GM18499 (cell line): Measurements from ENCODE around the gene CLEC7A.

Source experiments
- ATAC-seq: cut with Tn5 transposase; IDR thresholded peaks from one replicate; pipeline ENCODE4 v1.9.1; 2021; ENCODE audit warnings: moderate number of reproducible peaks; ENCODE audit not compliant: insufficient read depth, unreplicated experiment

Gene CLEC7A

GRCh38 chr12:10142976-10143589 is 13.1 kb upstream of the CLEC7A start:
- ATAC-seq, result no peak

GRCh38 chr12:10140001-10140400 is 10.0 kb upstream of the CLEC7A start:
- ATAC-seq, result no peak

- ATAC-seq, result no peak
Measured at GRCh38 chr12:10136637-10137205, 6.7 kb upstream of the CLEC7A start.

GRCh38 chr12:10135126-10135525 is 5.1 kb upstream of the CLEC7A start:
- no peak for ATAC-seq

- no peak for ATAC-seq
Measured at GRCh38 chr12:10132850-10133370, 2.9 kb upstream of the CLEC7A start.

- ATAC-seq, result no peak
Measured at GRCh38 chr12:10131111-10131690, 1.2 kb upstream of the CLEC7A start.

- ATAC-seq, result no peak
Measured at GRCh38 chr12:10128687-10129086, 1.3 kb downstream of the CLEC7A start.

- ATAC-seq, result no peak
Measured at GRCh38 chr12:10126413-10126812, 3.6 kb downstream of the CLEC7A start.

GRCh38 chr12:10122689-10123088 is 7.3 kb downstream of the CLEC7A start:
- ATAC-seq, result no peak

- no peak for ATAC-seq
Measured at GRCh38 chr12:10121278-10121677, 8.7 kb downstream of the CLEC7A start.

GRCh38 chr12:10119066-10119465 is 10.9 kb downstream of the CLEC7A start:
- no peak for ATAC-seq

GRCh38 chr12:10115890-10116289 is 14.1 kb downstream of the CLEC7A start:
- ATAC-seq, result no peak

- ATAC-seq, result no peak
Measured at GRCh38 chr12:10115311-10115710, 14.7 kb downstream of the CLEC7A start.

- no peak for ATAC-seq
Measured at GRCh38 chr12:10113920-10114319, 16.1 kb downstream of the CLEC7A start.

GRCh38 chr12:10113075-10113474 is 16.9 kb downstream of the CLEC7A start:
- no peak for ATAC-seq

- ATAC-seq, result no peak
Measured at GRCh38 chr12:10111451-10111850, 18.5 kb downstream of the CLEC7A start.

GRCh38 chr12:10110256-10110844 is 19.6 kb downstream of the CLEC7A start:
- ATAC-seq, result no peak

GRCh38 chr12:10102322-10102721 is 27.7 kb downstream of the CLEC7A start:
- no peak for ATAC-seq

- no peak for ATAC-seq
Measured at GRCh38 chr12:10101648-10102220, 28.3 kb downstream of the CLEC7A start.

- ATAC-seq, result no peak
Measured at GRCh38 chr12:10101042-10101579, 28.9 kb downstream of the CLEC7A start.

- no peak for ATAC-seq
Measured at GRCh38 chr12:10098791-10099190, 31.2 kb downstream of the CLEC7A start, which contains the start of gene CLEC1A. Gene CLEC1A (minus strand): TSS chr12:10098985. CDS start chr12:10098922, 63 bp downstream.
